ENCODE measurements around the gene ANKRD52. TPM values are rescaled to one million over a fixed set of nuclear protein-coding genes. Genes with fewer than 3 reads are reported as not detected.
A peak's percentile ranks its signal among the peaks of the same experiment; 100 is the strongest.

ANKRD52 gene
- total and polyA plus RNA-seq, 5 donors, result 13.4 to 30.7 (median 23.8) TPM

- Histone ChIP-seq H3K4me1 (ENCODE audit: control insufficient read depth, insufficient read depth, low read length) (peaks cover 9% of the 10 kb centered on the region), H3K27ac (ENCODE audit: low read length) (no peak overlapping the region), H3K4me3 (ENCODE audit: low read length) (peak overlapping the region; percentile 100), H3K27me3 (ENCODE audit: control insufficient read depth, insufficient read depth) (no peaks in the 10 kb centered on the region), H3K9me3 (ENCODE audit: control insufficient read depth, low read length) (no peaks in the 10 kb centered on the region)
- 20% methylated on average over 9 of the region's 9 CpGs for WGBS
- no peak for DNase-seq
- no peak for ATAC-seq
- intact Hi-C loops (cut with DNase I), result loop anchor here in 3 of 4 donors (5.0 to 10.0 kb wide), 3 partner anchors 272 to 404 kb away; partner anchors contain the start of gene SPRYD4 (in 1 of the 3)
These were observed 67.5 kb downstream of the ANKRD52 start for GRCh38 chr12:56190695-56191155.

- H3K9me3 ChIP-seq (ENCODE audit: control insufficient read depth, low read length), result no peaks in the 10 kb centered on the region
- DNase-seq (peak; percentile 74 to 90 (median 89)), ATAC-seq (peak; percentile 70 to 75)
- H3K27me3 ChIP-seq (ENCODE audit: control insufficient read depth, insufficient read depth), result no peaks in the 10 kb centered on the region
- peak overlapping the region; percentile 84 for H3K27ac ChIP-seq (ENCODE audit: low read length)
- intact Hi-C loops (cut with DNase I), result loop anchor here (2.0 to 10.0 kb wide), 6 partner anchors 65 to 405 kb away; partner anchors contain the start of genes ZC3H10 (in 2 of the 4), ESYT1 (in 1 of the 4) and SPRYD4 (in 1 of the 4)
- peaks cover 9% of the 10 kb centered on the region for H3K4me1 ChIP-seq (ENCODE audit: control insufficient read depth, insufficient read depth, low read length)
- 1% methylated on average over 42 of the region's 42 CpGs for WGBS
- H3K4me3 ChIP-seq (ENCODE audit: low read length), result peak overlapping the region; percentile 100
These were observed 68.1 kb downstream of the ANKRD52 start for GRCh38 chr12:56189918-56190694.

- peak within 1 kb of the TSS; percentile 97 for H3K27ac ChIP-seq (ENCODE audit: low read length)
- DNase-seq (peak; percentile 92 to 96 (median 95)), ATAC-seq (peak; percentile 89 to 90)
- no peaks in the 10 kb centered on the region for H3K9me3 ChIP-seq (ENCODE audit: control insufficient read depth, low read length)
- WGBS, result under 1% methylated on average over 92 of the region's 93 CpGs
- H3K27me3 ChIP-seq (ENCODE audit: control insufficient read depth, insufficient read depth), result no peaks in the 10 kb centered on the region
- intact Hi-C loops (cut with DNase I), result loop anchor here (2.0 to 10.0 kb wide), 3 partner anchors 65 to 71 kb away; partner anchors contain the start of genes ZC3H10 (in 2 of the 4) and ESYT1 (in 1 of the 4)
- peaks cover 9% of the 10 kb centered on the region for H3K4me1 ChIP-seq (ENCODE audit: control insufficient read depth, insufficient read depth, low read length)
- peak within 1 kb of the TSS; percentile 100 for H3K4me3 ChIP-seq (ENCODE audit: low read length)
These were observed 68.9 kb downstream of the ANKRD52 start, which contains the start of gene SMARCC2 for GRCh38 chr12:56189099-56189917. SMARCC2 (minus strand) TSS chr12:56189483; CDS start chr12:56189461, 22 bp downstream.

- WGBS, result 4% methylated on average over 17 of the region's 17 CpGs
- peak; percentile 1 to 4 for ATAC-seq
- H3K9me3 ChIP-seq (ENCODE audit: control insufficient read depth, low read length), result no peaks in the 10 kb centered on the region
- peak overlapping the region; percentile 73 for H3K27ac ChIP-seq (ENCODE audit: low read length)
- peak overlapping the region; percentile 100 for H3K4me3 ChIP-seq (ENCODE audit: low read length)
- H3K4me1 ChIP-seq (ENCODE audit: control insufficient read depth, insufficient read depth, low read length), result peaks cover 9% of the 10 kb centered on the region
- no peak for DNase-seq
- intact Hi-C loops (cut with DNase I), result loop anchor here (2.0 to 10.0 kb wide), 3 partner anchors 64 to 70 kb away; partner anchors contain the start of genes ZC3H10 (in 2 of the 4) and ESYT1 (in 1 of the 4)
- H3K27me3 ChIP-seq (ENCODE audit: control insufficient read depth, insufficient read depth), result no peaks in the 10 kb centered on the region
These were observed 69.4 kb downstream of the ANKRD52 start for GRCh38 chr12:56188778-56189098.

DNA sequence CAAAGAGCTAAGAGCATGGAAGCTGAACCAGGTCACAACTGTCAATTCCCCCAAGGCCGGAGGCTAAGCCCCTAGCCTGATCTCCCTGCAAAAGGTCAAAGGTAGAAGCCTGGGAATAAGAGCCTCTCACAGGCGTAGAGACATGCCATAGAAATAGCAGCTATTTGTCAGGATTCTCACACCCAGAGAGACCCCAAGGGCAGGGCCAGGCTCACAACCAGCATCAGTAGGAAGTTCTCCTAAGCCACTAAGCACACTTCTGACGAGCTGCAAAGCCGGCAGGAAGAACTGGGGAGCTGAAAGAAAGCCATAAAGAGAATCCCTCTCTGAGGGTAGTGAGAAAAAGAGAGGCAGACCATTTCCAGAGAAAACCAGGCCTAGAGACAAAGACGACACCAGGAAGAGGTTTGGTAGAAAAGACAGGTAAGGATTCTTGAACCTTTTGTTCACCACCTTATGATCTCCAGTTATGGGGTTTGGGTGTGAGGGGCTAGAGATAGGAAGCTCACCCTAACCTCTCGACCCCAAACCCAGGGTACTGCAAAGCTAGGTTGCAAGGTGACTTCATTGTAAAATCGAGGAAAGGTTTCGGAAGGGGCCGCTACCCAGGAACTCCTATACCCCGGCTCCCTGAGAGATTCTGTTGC is 69.9 kb downstream of the ANKRD52 start:
- DNase-seq (no peak), ATAC-seq (no peak)
- Histone ChIP-seq H3K4me3 (ENCODE audit: low read length) (peak overlapping the region; percentile 100), H3K4me1 (ENCODE audit: control insufficient read depth, insufficient read depth, low read length) (peaks cover 9% of the 10 kb centered on the region), H3K27me3 (ENCODE audit: control insufficient read depth, insufficient read depth) (no peaks in the 10 kb centered on the region), H3K9me3 (ENCODE audit: control insufficient read depth, low read length) (no peaks in the 10 kb centered on the region), H3K27ac (ENCODE audit: low read length) (peak overlapping the region; percentile 73)
- intact Hi-C loops (cut with DNase I), result loop anchor here (2.0 to 10.0 kb wide), 3 partner anchors 63 to 69 kb away; partner anchors contain the start of genes ZC3H10 (in 2 of the 4) and ESYT1 (in 1 of the 4)
- WGBS, result 12% methylated on average over 10 of the region's 10 CpGs

Other genes with a start within 250 kb of the ANKRD52 start
- 1 to 10 TPM; 5.6 to 8.7 (median 6.5) TPM for gene IKZF4, start 237.3 kb downstream of the ANKRD52 start, total RNA-seq
- 2.7 TPM for gene IKZF4, start 237.3 kb downstream of the ANKRD52 start, polyA plus RNA-seq
- gene RPS26, start 216.5 kb downstream of the ANKRD52 start, total RNA-seq, result 10 to 100 TPM; 30.0 to 55.1 (median 39.7) TPM
- 739 TPM for gene RPS26, start 216.5 kb downstream of the ANKRD52 start, polyA plus RNA-seq
- gene ERBB3, start 178.2 kb downstream of the ANKRD52 start, total RNA-seq, result 1 to 10 TPM; 3.2 to 7.4 (median 6.1) TPM
- gene ERBB3, start 178.2 kb downstream of the ANKRD52 start, polyA plus RNA-seq, result 6.4 TPM
- 10 to 100 TPM; 65.5 to 77.6 (median 74.2) TPM for gene PA2G4, start 153.8 kb downstream of the ANKRD52 start, total RNA-seq
- gene PA2G4, start 153.8 kb downstream of the ANKRD52 start, polyA plus RNA-seq, result 73.3 TPM
- 1,000 to 10,000 TPM; 2,156 to 2,505 (median 2,353) TPM for gene RPL41, start 141.8 kb downstream of the ANKRD52 start, total RNA-seq
- 2,026 TPM for gene RPL41, start 141.8 kb downstream of the ANKRD52 start, polyA plus RNA-seq
- 1 to 10 TPM; 6.1 to 8.6 (median 6.7) TPM for gene ZC3H10, start 140.1 kb downstream of the ANKRD52 start, total RNA-seq
- 2.7 TPM for gene ZC3H10, start 140.1 kb downstream of the ANKRD52 start, polyA plus RNA-seq
- 10 to 100 TPM; 30.7 to 38.5 (median 33.6) TPM for gene ESYT1, start 130.1 kb downstream of the ANKRD52 start, total RNA-seq
- 29.1 TPM for gene ESYT1, start 130.1 kb downstream of the ANKRD52 start, polyA plus RNA-seq
- gene MYL6B, start 105.8 kb downstream of the ANKRD52 start, total RNA-seq, result 10 to 100 TPM; 48.4 to 74.6 (median 60.2) TPM
- gene MYL6B, start 105.8 kb downstream of the ANKRD52 start, polyA plus RNA-seq, result 65.7 TPM
- gene MYL6, start 100.0 kb downstream of the ANKRD52 start, total RNA-seq, result 1,000 to 10,000 TPM in 1 of 4 donors, 100 to 1,000 TPM in 3; 592 to 1,178 (median 826) TPM
- 1,131 TPM for gene MYL6, start 100.0 kb downstream of the ANKRD52 start, polyA plus RNA-seq
- 10 to 100 TPM; 63.2 to 94.6 (median 72.2) TPM for gene SMARCC2, start 68.9 kb downstream of the ANKRD52 start, total RNA-seq
- 28.6 TPM for gene SMARCC2, start 68.9 kb downstream of the ANKRD52 start, polyA plus RNA-seq
- gene RNF41, start 36.5 kb downstream of the ANKRD52 start, total RNA-seq, result 10 to 100 TPM; 43.5 to 63.2 (median 47.0) TPM
- gene RNF41, start 36.5 kb downstream of the ANKRD52 start, polyA plus RNA-seq, result 17.4 TPM
- gene NABP2, start 34.0 kb downstream of the ANKRD52 start, total RNA-seq, result 10 to 100 TPM; 20.2 to 26.0 (median 24.4) TPM
- gene NABP2, start 34.0 kb downstream of the ANKRD52 start, polyA plus RNA-seq, result 19.1 TPM
- gene SLC39A5, start 28.3 kb downstream of the ANKRD52 start, total RNA-seq, result under 1 TPM in 1 of 4 donors, not detected in 3; 0.49 TPM
- 0.18 TPM for gene SLC39A5, start 28.3 kb downstream of the ANKRD52 start, polyA plus RNA-seq
- gene COQ10A, start 8.6 kb upstream of the ANKRD52 start, total RNA-seq, result 100 to 1,000 TPM in 3 of 4 donors, 10 to 100 TPM in 1; 98.5 to 166 (median 117) TPM
- 159 TPM for gene COQ10A, start 8.6 kb upstream of the ANKRD52 start, polyA plus RNA-seq
- gene CS, start 41.9 kb upstream of the ANKRD52 start, total RNA-seq, result 100 to 1,000 TPM; 454 to 594 (median 571) TPM
- 250 TPM for gene CS, start 41.9 kb upstream of the ANKRD52 start, polyA plus RNA-seq
- 10 to 100 TPM; 52.4 to 65.1 (median 55.1) TPM for gene CNPY2, start 57.6 kb upstream of the ANKRD52 start, total RNA-seq
- gene CNPY2, start 57.6 kb upstream of the ANKRD52 start, polyA plus RNA-seq, result 69.7 TPM
- 10 to 100 TPM; 39.9 to 58.3 (median 49.1) TPM for gene PAN2, start 75.6 kb upstream of the ANKRD52 start, total RNA-seq
- 33.1 TPM for gene PAN2, start 75.6 kb upstream of the ANKRD52 start, polyA plus RNA-seq
- gene IL23A, start 80.5 kb upstream of the ANKRD52 start, total RNA-seq, result not detected
- 0.32 TPM for gene IL23A, start 80.5 kb upstream of the ANKRD52 start, polyA plus RNA-seq
- gene STAT2, start 101.7 kb upstream of the ANKRD52 start, total RNA-seq, result 10 to 100 TPM; 44.6 to 67.6 (median 53.5) TPM
- 29.9 TPM for gene STAT2, start 101.7 kb upstream of the ANKRD52 start, polyA plus RNA-seq
- not detected for gene APOF, start 104.5 kb upstream of the ANKRD52 start, total RNA-seq
- gene APOF, start 104.5 kb upstream of the ANKRD52 start, polyA plus RNA-seq, result not detected
- 1 to 10 TPM; 2.2 to 3.9 (median 3.6) TPM for gene TIMELESS, start 191.0 kb upstream of the ANKRD52 start, total RNA-seq
- 2.2 TPM for gene TIMELESS, start 191.0 kb upstream of the ANKRD52 start, polyA plus RNA-seq
- gene MIP, start 196.3 kb upstream of the ANKRD52 start, total RNA-seq, result under 1 TPM in 3 of 4 donors, not detected in 1; 0.14 to 0.34 (median 0.25) TPM
- gene MIP, start 196.3 kb upstream of the ANKRD52 start, polyA plus RNA-seq, result 0.14 TPM
- gene SPRYD4, start 210.2 kb upstream of the ANKRD52 start, total RNA-seq, result 1 to 10 TPM; 2.6 to 3.3 (median 2.7) TPM
- 3.1 TPM for gene SPRYD4, start 210.2 kb upstream of the ANKRD52 start, polyA plus RNA-seq
- gene GLS2, start 229.8 kb upstream of the ANKRD52 start, total RNA-seq, result 1 to 10 TPM in 1 of 4 donors, under 1 TPM in 3; 0.42 to 1.2 (median 0.57) TPM
- 0.63 TPM for gene GLS2, start 229.8 kb upstream of the ANKRD52 start, polyA plus RNA-seq

Data from right cardiac atrium (tissue), 5 donors.